Ectodermal cell (in vitro differentiated cells): ENCODE results near the gene TIGD6.
"Not testable (repeated sequence)": the region's sequence is repeated elsewhere in the genome, so short reads cannot be mapped to it uniquely, and the experiment has no call there.

Experiments used
- H3K27ac ChIP-seq: 2 replicates; pipeline ENCODE4 v1.7.0; 2013; ENCODE audit warnings: mild to moderate bottlenecking, low read depth, low read length; ENCODE audit not compliant: insufficient read depth, poor library complexity, severe bottlenecking
- H3K27me3 ChIP-seq: 2 replicates; pipeline ENCODE4 v1.7.0; 2013; ENCODE audit warnings: mild to moderate bottlenecking, low read length; ENCODE audit not compliant: insufficient read depth, control insufficient read depth, poor library complexity, severe bottlenecking
- H3K36me3 ChIP-seq: one replicate; pipeline ENCODE4 v1.7.0; 2013; ENCODE audit warnings: low read length; ENCODE audit not compliant: control insufficient read depth, insufficient read depth
- H3K4me1 ChIP-seq: one replicate; pipeline ENCODE4 v1.7.0; 2013; ENCODE audit warnings: low read length; ENCODE audit not compliant: control insufficient read depth, insufficient read depth
- H3K4me3 ChIP-seq: 2 replicates; pipeline ENCODE4 v1.7.0; 2013; ENCODE audit warnings: low read depth, low read length, control low read depth; ENCODE audit not compliant: insufficient read depth
- H3K9me3 ChIP-seq: 2 replicates; pipeline ENCODE4 v1.7.0; 2013; ENCODE audit warnings: mild to moderate bottlenecking, low read length, moderate library complexity; ENCODE audit not compliant: control insufficient read depth
- WGBS, 2 experiments: methylation state at CpG; one replicate each; pipeline ENCODE4 v1.1.7; 2013; ENCODE audit warnings: missing lambda C conversion rate in 2 of 2; 5-methylcytosine and 5-hydroxymethylcytosine counted together

The TIGD6 gene

DNA sequence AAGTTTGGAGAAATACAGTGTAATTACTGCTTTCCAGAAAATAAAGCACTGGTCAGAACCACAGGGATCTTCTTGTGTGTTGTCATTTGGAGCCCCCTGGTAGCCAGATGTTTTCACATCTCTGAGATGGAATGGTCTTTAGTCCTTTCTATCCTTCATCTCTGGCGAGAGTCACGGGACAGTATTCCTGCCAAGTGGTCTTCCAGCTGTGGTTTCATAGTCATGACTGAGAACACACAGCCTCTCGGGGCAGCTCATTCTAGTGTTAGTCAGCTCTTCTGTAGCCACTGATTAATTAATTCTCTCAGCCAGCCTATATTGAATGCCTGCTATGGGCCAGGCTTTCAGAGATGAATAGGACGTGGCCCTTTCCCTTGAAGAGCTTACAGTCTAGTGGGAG lies 34.2 kb upstream of the TIGD6 start:
- no peak overlapping the region for H3K27ac ChIP-seq

DNA sequence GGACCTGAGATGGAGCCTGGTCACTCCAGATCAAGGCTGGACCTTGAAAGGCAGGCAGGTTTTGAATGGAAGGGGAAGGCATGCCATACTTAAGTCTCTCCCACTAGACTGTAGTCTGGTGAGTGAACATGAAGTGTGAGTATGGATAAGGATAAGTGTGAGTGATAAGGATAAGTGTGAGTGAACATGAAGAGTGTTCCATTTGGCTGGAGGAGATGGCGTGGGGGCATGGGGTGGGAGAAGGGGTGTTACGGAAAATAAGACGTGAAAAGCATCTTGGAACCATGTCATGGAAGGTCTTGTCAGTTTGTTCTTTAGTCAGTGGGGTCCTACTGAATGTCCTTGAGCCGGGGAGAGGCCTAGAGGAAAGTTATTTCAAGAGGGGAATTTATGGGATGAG lies 32.9 kb upstream of the TIGD6 start:
- Histone ChIP-seq H3K36me3 (peaks cover 49% of the 10 kb centered on the region), H3K9me3 (no peaks in the 10 kb centered on the region), H3K4me3 (no peak overlapping the region), H3K27me3 (no peaks in the 10 kb centered on the region), H3K27ac (no peak overlapping the region), H3K4me1 (no peaks in the 10 kb centered on the region)
- 95 to 97% methylated on average over 4 of the region's 4 CpGs for WGBS, 2 experiments

More for the DNA sequence above, 34.2 kb upstream of the TIGD6 start:
- Histone ChIP-seq H3K4me3 (no peak overlapping the region), H3K27me3 (no peaks in the 10 kb centered on the region), H3K9me3 (no peaks in the 10 kb centered on the region), H3K36me3 (peaks cover 49% of the 10 kb centered on the region), H3K4me1 (no peaks in the 10 kb centered on the region)
- WGBS, 2 experiments = 91 to 93% methylated on average over 4 of the region's 4 CpGs

DNA sequence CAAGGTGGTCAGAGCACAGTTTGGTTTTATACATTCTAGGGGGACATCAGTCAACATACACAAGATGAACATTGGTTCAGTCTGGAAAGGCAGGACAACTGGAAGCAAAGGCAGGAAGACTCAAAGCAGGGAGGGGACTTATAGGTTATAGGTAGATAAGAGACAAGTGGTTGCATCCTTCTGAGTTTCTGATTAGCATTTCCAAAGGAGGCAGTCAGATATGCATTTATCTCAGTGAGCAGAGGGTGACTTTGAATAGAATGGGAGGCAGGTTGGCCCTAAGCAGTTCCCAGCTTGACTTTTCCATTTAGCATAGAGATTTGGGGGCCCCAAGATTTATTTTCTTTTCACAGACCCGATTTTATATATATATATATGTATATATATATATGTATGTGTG lies 27.6 kb upstream of the TIGD6 start:
- not testable (repeated sequence) for H3K4me3 ChIP-seq, H3K27me3 ChIP-seq, H3K4me1 ChIP-seq, H3K27ac ChIP-seq, H3K9me3 ChIP-seq
- H3K36me3 ChIP-seq = peaks cover 38% of the 10 kb centered on the region
- WGBS, 2 experiments = no CpG with 5 or more reads among the region's 1 CpG

DNA sequence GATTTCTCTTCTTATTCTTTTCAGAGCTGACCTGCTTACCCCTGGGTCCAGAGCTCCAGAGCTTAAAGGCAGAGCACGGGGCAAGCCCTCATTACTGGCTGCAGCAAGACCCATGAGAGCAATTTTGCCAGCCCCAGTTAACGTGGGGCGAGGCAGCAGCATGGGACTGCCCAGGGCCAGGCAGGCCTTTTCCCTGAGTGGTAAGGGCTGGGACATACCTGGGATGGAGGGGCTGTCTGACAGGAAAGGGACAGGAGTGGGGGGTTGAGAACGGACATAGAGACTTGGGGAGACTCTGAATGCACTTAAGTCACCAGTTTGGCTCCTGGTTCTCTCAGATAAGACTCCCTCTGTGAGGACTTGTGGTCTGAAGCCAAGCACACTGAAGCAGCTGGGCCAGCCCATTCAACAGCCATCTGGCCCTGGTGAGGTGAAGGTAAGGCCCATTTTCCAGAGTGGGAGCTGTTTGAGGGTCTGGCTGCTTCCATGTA lies 26.3 kb upstream of the TIGD6 start:
- no peaks in the 10 kb centered on the region for H3K9me3 ChIP-seq
- no peak overlapping the region for H3K27ac ChIP-seq
- no peak overlapping the region for H3K4me3 ChIP-seq
- 95 to 96% methylated on average over 4 of the region's 4 CpGs for WGBS, 2 experiments
- H3K27me3 ChIP-seq = no peaks in the 10 kb centered on the region
- no peaks in the 10 kb centered on the region for H3K4me1 ChIP-seq
- H3K36me3 ChIP-seq = peaks cover 40% of the 10 kb centered on the region

- H3K4me1 ChIP-seq = no peaks in the 10 kb centered on the region
- 95 to 96% methylated on average over 9 of the region's 9 CpGs for WGBS, 2 experiments
- no peak overlapping the region for H3K4me3 ChIP-seq
- H3K9me3 ChIP-seq = no peaks in the 10 kb centered on the region
- H3K27ac ChIP-seq = no peak overlapping the region
- peaks cover 29% of the 10 kb centered on the region for H3K36me3 ChIP-seq
- H3K27me3 ChIP-seq = no peaks in the 10 kb centered on the region
Observed at GRCh38 chr5:150024346-150024984, 24.0 kb upstream of the TIGD6 start.

- Histone ChIP-seq H3K27me3 (no peaks in the 10 kb centered on the region), H3K36me3 (peaks cover 36% of the 10 kb centered on the region), H3K4me3 (no peak overlapping the region), H3K9me3 (no peaks in the 10 kb centered on the region), H3K4me1 (no peaks in the 10 kb centered on the region), H3K27ac (no peak overlapping the region)
- 97 to 100% methylated on average over 1 of the region's 1 CpG for WGBS, 2 experiments
Observed at GRCh38 chr5:150023136-150023535, 22.7 kb upstream of the TIGD6 start.

DNA sequence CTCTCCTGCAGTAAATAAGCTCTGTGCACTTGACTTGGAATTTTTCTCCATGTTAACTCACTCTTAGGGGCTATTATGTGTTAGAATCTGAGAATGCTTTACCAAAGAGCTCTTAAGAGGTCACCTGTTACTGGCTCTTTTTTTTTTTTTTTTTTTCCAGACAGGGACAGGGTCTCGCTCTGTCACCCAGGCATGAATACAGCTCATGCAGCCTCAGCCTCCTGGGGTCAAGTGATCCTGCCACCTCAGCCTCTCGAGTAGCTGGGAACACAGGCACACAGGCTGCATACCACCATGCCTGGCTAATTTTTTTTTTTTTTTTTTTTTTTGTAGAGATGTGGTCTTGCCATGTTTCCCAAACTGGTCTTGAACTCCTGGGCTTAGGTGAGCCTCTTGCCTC lies 22.2 kb upstream of the TIGD6 start:
- H3K36me3 ChIP-seq = peaks cover 39% of the 10 kb centered on the region
- H3K27me3 ChIP-seq = no peaks in the 10 kb centered on the region
- H3K4me1 ChIP-seq = no peaks in the 10 kb centered on the region
- H3K9me3 ChIP-seq = no peaks in the 10 kb centered on the region
- no peak overlapping the region for H3K4me3 ChIP-seq
- H3K27ac ChIP-seq = no peak overlapping the region
- WGBS, 2 experiments = 95 to 97% methylated on average over 2 of the region's 2 CpGs

- Histone ChIP-seq H3K27ac (no peak overlapping the region), H3K9me3 (no peaks in the 10 kb centered on the region), H3K36me3 (peaks cover 40% of the 10 kb centered on the region), H3K4me1 (no peaks in the 10 kb centered on the region), H3K27me3 (no peaks in the 10 kb centered on the region), H3K4me3 (no peak overlapping the region)
- WGBS, 2 experiments = 93 to 98% methylated on average over 1 of the region's 1 CpG
Observed at GRCh38 chr5:150022158-150022531, 21.7 kb upstream of the TIGD6 start.

- no peaks in the 10 kb centered on the region for H3K4me1 ChIP-seq
- H3K27ac ChIP-seq = no peak overlapping the region
- H3K36me3 ChIP-seq = peaks cover 40% of the 10 kb centered on the region
- whole genome bisulfite sequencing, 2 experiments = 52 to 71% methylated on average over 9 to 13 of the region's 13 CpGs
- no peak overlapping the region for H3K4me3 ChIP-seq
- no peaks in the 10 kb centered on the region for H3K27me3 ChIP-seq
- no peaks in the 10 kb centered on the region for H3K9me3 ChIP-seq
Observed at GRCh38 chr5:150021491-150022157, 21.2 kb upstream of the TIGD6 start.

- H3K4me1 ChIP-seq = no peaks in the 10 kb centered on the region
- H3K36me3 ChIP-seq = peaks cover 45% of the 10 kb centered on the region
- WGBS, 2 experiments = 92 to 96% methylated on average over 1 of the region's 1 CpG
- no peaks in the 10 kb centered on the region for H3K27me3 ChIP-seq
- H3K27ac ChIP-seq = no peak overlapping the region
- no peak overlapping the region for H3K4me3 ChIP-seq
- H3K9me3 ChIP-seq = no peaks in the 10 kb centered on the region
Observed at GRCh38 chr5:150020249-150020648, 19.8 kb upstream of the TIGD6 start.
